Measurements from ENCODE around the gene MKLN1.

MKLN1 gene

GRCh38 chr7:131355917-131356777 lies 28.5 kb downstream of the MKLN1 start:
- no peak for DNase-seq

- DNase-seq, result no peak
These were observed 29.7 kb downstream of the MKLN1 start for GRCh38 chr7:131357282-131357880.

- DNase-seq, result no peak
These were observed 31.0 kb downstream of the MKLN1 start for GRCh38 chr7:131358636-131359035.

- DNase-seq, result no peak
These were observed 31.6 kb downstream of the MKLN1 start for GRCh38 chr7:131359136-131359776.

- DNase-seq, result no peak
These were observed 36.0 kb downstream of the MKLN1 start for GRCh38 chr7:131363719-131364118.

GRCh38 chr7:131364767-131365344 lies 37.2 kb downstream of the MKLN1 start:
- DNase-seq, result no peak

- DNase-seq, result no peak
These were observed 38.2 kb downstream of the MKLN1 start for GRCh38 chr7:131365838-131366237.

GRCh38 chr7:131369354-131369753 lies 41.7 kb downstream of the MKLN1 start:
- DNase-seq, result no peak

GRCh38 chr7:131370523-131370968 lies 42.9 kb downstream of the MKLN1 start:
- DNase-seq, result no peak

- DNase-seq, result no peak
These were observed 43.7 kb downstream of the MKLN1 start for GRCh38 chr7:131371411-131371810.

- no peak for DNase-seq
These were observed 44.9 kb downstream of the MKLN1 start for GRCh38 chr7:131372554-131372953.

GRCh38 chr7:131374821-131375220 lies 47.1 kb downstream of the MKLN1 start:
- DNase-seq, result no peak

GRCh38 chr7:131381069-131381838 lies 53.6 kb downstream of the MKLN1 start:
- DNase-seq, result no peak

- no peak for DNase-seq
These were observed 56.0 kb downstream of the MKLN1 start for GRCh38 chr7:131383417-131384285.

- no peak for DNase-seq
These were observed 56.6 kb downstream of the MKLN1 start for GRCh38 chr7:131384286-131384635.

GRCh38 chr7:131385039-131385605 lies 57.4 kb downstream of the MKLN1 start:
- no peak for DNase-seq

GRCh38 chr7:131388126-131388525 lies 60.5 kb downstream of the MKLN1 start:
- DNase-seq, result no peak

- DNase-seq, result no peak
These were observed 62.6 kb downstream of the MKLN1 start for GRCh38 chr7:131390275-131390674.

- DNase-seq, result no peak
These were observed 63.5 kb downstream of the MKLN1 start for GRCh38 chr7:131391145-131391544.

GRCh38 chr7:131400681-131401176 lies 73.1 kb downstream of the MKLN1 start:
- DNase-seq, result no peak

- no peak for DNase-seq
These were observed 73.5 kb downstream of the MKLN1 start for GRCh38 chr7:131401194-131401593.

Measured in activated CD4-positive, alpha-beta T cell treated with anti-CD3 and anti-CD28 coated beads, Interleukin-2, amount 50 U/mL, for 1 hour (primary cell).